A549 (cell line): ENCODE measurements around the gene UBXN10. TPM values are rescaled to one million over a fixed set of nuclear protein-coding genes. Genes with fewer than 3 reads are reported as not detected.

Source experiments
- ATAC-seq, 2 experiments: fragments of 200-7000 bp in 1 of 2; fragments of >200 bp in 1 of 2; cut with Nextera tagmentation in 1 of 2; cut with Tn5 transposase in 1 of 2; 3 replicates each; pipeline versions ENCODE4 v1.8.0 to v1.9.1; 2018 to 2020; ENCODE audit warnings: mild to moderate bottlenecking in 1 of 2, moderate library complexity in 1 of 2
- CTCF ChIA-PET: fragments of 300-600 bp; sonication (Branson Sonifier 250); formaldehyde crosslinking; extraction: SDS; loops from one replicate; lab custom pipeline; 2021; ENCODE audit warnings: antibody characterized with exemption, inconsistent platforms; lab: Yijun Ruan, JAX
- POLR2A ChIA-PET: fragments of 350-600 bp; formaldehyde crosslinking; extraction: SDS; loops from one replicate; lab custom pipeline; 2021; ENCODE audit warnings: antibody characterized with exemption, inconsistent platforms; lab: Yijun Ruan, JAX
- DNase-seq, 2 experiments: peaks; one replicate each; pipeline versions ENCODE4 v3.0.0 to v3.0.0-alpha.2; 2011 to 2016; ENCODE audit warnings: low read depth in 1 of 2, low spot score in 1 of 2
- FAIRE-seq: peaks from 2 replicates; lab custom pipeline; 2011; peaks lifted over from hg19 to GRCh38; lab: Jason Lieb, UNC
- H3K27ac ChIP-seq, 2 experiments: fragments of >200 bp; sonication (Bioruptor Twin); formaldehyde crosslinking; 3 replicates each; pipeline ENCODE4 v1.5.1; 2016 to 2017
- H3K4me1 ChIP-seq: fragments of >200 bp; sonication (Bioruptor Twin); formaldehyde crosslinking; 3 replicates; pipeline ENCODE4 v1.6.1; 2016
- H3K4me2 ChIP-seq: fragments of >200 bp; sonication (Bioruptor Twin); formaldehyde crosslinking; 3 replicates; pipeline ENCODE4 v1.6.1; 2016
- H3K4me3 ChIP-seq: fragments of >200 bp; sonication (Bioruptor Twin); formaldehyde crosslinking; 3 replicates; pipeline ENCODE4 v1.5.1; 2016
- H3K9me3 ChIP-seq: fragments of >200 bp; sonication (Bioruptor Twin); formaldehyde crosslinking; 3 replicates; pipeline ENCODE4 v1.6.1; 2016
- BHLHE40 ChIP-seq: IDR thresholded peaks from 2 replicates; pipeline ENCODE4 v1.6.1; 2012; ENCODE audit warnings: low read depth, low read length, inconsistent platforms
- CEBPB ChIP-seq, 2 experiments: fragments of >200 bp in 1 of 2; sonication (Bioruptor Twin) in 1 of 2; formaldehyde crosslinking in 1 of 2; IDR thresholded peaks; 2 replicates each; pipeline ENCODE4 v1.6.1; 2012 to 2016
- CHD2 ChIP-seq: fragments of 150-350 bp; IDR thresholded peaks from 2 replicates; pipeline ENCODE4 v1.6.1; 2014; ENCODE audit warnings: low read length; ENCODE audit not compliant: partially characterized antibody
- CHD4 ChIP-seq: fragments of 200-600 bp; sonication (generic); IDR thresholded peaks from 2 replicates; pipeline ENCODE4 v1.6.1; 2016; ENCODE audit warnings: antibody characterized with exemption, mild to moderate bottlenecking, borderline replicate concordance
- EHF ChIP-seq: fragments of 250-450 bp; sonication (Bioruptor Pico); IDR thresholded peaks from 2 replicates; pipeline ENCODE4 v1.5.0; 2020; ENCODE audit warnings: mild to moderate bottlenecking
- ESRRA ChIP-seq: fragments of 150-350 bp; IDR thresholded peaks from 2 replicates; pipeline ENCODE4 v1.6.1; 2014; ENCODE audit warnings: mild to moderate bottlenecking, low read length, borderline replicate concordance
- FOXS1 ChIP-seq: fragments of 250-450 bp; sonication (Bioruptor Pico); IDR thresholded peaks from 2 replicates; pipeline ENCODE4 v1.5.0; 2020; ENCODE audit warnings: mild to moderate bottlenecking, moderate library complexity
- HOXB5 ChIP-seq: fragments of 250-450 bp; sonication (Bioruptor Pico); IDR thresholded peaks from 2 replicates; pipeline ENCODE4 v1.5.0; 2020; ENCODE audit warnings: mild to moderate bottlenecking, moderate library complexity
- MYC ChIP-seq: IDR thresholded peaks from 2 replicates; pipeline ENCODE4 v1.6.1; 2012; ENCODE audit warnings: mild to moderate bottlenecking, inconsistent platforms, low read length, improper control_type of control experiment, borderline replicate concordance
- PHF8 ChIP-seq: fragments of 200-600 bp; sonication (generic); IDR thresholded peaks from 2 replicates; pipeline ENCODE4 v1.6.1; 2016; ENCODE audit warnings: low read depth, mild to moderate bottlenecking, antibody characterized with exemption, moderate library complexity, borderline replicate concordance
- POLR2A ChIP-seq: IDR thresholded peaks from 2 replicates; pipeline ENCODE4 v1.6.1; 2012; ENCODE audit warnings: mild to moderate bottlenecking, low read length
- RAD21 ChIP-seq, 2 experiments: fragments of >200 bp in 1 of 2; sonication (Bioruptor Twin) in 1 of 2; formaldehyde crosslinking in 1 of 2; IDR thresholded peaks in 1 of 2; conservative IDR thresholded peaks in 1 of 2; 2 replicates in 1 of 2; 3 replicates in 1 of 2; pipeline ENCODE4 v1.6.1; 2012 to 2018; ENCODE audit warnings: inconsistent platforms in 1 of 2
- RARB ChIP-seq: fragments of 250-450 bp; sonication (Bioruptor Pico); IDR thresholded peaks from 2 replicates; pipeline ENCODE4 v1.8.0; 2021; ENCODE audit warnings: mild to moderate bottlenecking, moderate library complexity
- RCOR1 ChIP-seq: fragments of 150-350 bp; IDR thresholded peaks from 2 replicates; pipeline ENCODE4 v1.6.1; 2014; ENCODE audit warnings: antibody characterized with exemption, low read length, low read depth
- SMC3 ChIP-seq: fragments of >200 bp; sonication (Bioruptor Twin); formaldehyde crosslinking; IDR thresholded peaks from 3 replicates; pipeline ENCODE4 v1.6.1; 2018; ENCODE audit warnings: inconsistent platforms
- SREBF2 ChIP-seq: fragments of 450-650 bp; IDR thresholded peaks from 2 replicates; pipeline ENCODE4 v1.6.1; 2014; ENCODE audit warnings: mild to moderate bottlenecking, moderate library complexity
- ZC3H11A ChIP-seq: fragments of 450-650 bp; IDR thresholded peaks from 2 replicates; pipeline ENCODE4 v1.6.1; 2014; ENCODE audit warnings: antibody characterized with exemption, mild to moderate bottlenecking
- WGBS: methylation state at CpG from one replicate; pipeline ENCODE4 v1.1.6; 2017; ENCODE audit errors: missing lambda C conversion rate; 5-methylcytosine and 5-hydroxymethylcytosine counted together
- polyA plus RNA-seq, 4 experiments: library from polyadenylated mRNA; depleted of rRNA in 3 of 4; stranded (reverse); fragments of >200 nt; fragmentation: RNase III in 1 of 4; extraction: RNeasy Plus Mini Kit Qiagen cat#74134 plus additional on column Dnase treatment in 1 of 4; gene quantifications; 2 replicates in 3 of 4; 3 replicates in 1 of 4; pipeline ENCODE4 v1.2.3, GENCODE V29; 2011 to 2017
- TF ChIP-seq, protein P1 (sequence below): fragments of >200 bp; sonication (Bioruptor Twin); formaldehyde crosslinking; IDR thresholded peaks from 3 replicates; pipeline ENCODE4 v1.5.1; 2016
- TF ChIP-seq, protein P2 (sequence below): fragments of >200 bp; sonication (Bioruptor Twin); formaldehyde crosslinking; IDR thresholded peaks from 3 replicates; pipeline ENCODE4 v1.6.1; 2016
- TF ChIP-seq, protein P3 (sequence below): fragments of 250-450 bp; sonication (Bioruptor Pico); IDR thresholded peaks from 2 replicates; pipeline ENCODE4 v1.5.0; 2020; ENCODE audit warnings: low read depth, mild to moderate bottlenecking, moderate library complexity

Gene UBXN10
- polyA plus RNA-seq, 2 of the 4 experiments (the other 2 are of a cell fraction): not detected

DNA sequence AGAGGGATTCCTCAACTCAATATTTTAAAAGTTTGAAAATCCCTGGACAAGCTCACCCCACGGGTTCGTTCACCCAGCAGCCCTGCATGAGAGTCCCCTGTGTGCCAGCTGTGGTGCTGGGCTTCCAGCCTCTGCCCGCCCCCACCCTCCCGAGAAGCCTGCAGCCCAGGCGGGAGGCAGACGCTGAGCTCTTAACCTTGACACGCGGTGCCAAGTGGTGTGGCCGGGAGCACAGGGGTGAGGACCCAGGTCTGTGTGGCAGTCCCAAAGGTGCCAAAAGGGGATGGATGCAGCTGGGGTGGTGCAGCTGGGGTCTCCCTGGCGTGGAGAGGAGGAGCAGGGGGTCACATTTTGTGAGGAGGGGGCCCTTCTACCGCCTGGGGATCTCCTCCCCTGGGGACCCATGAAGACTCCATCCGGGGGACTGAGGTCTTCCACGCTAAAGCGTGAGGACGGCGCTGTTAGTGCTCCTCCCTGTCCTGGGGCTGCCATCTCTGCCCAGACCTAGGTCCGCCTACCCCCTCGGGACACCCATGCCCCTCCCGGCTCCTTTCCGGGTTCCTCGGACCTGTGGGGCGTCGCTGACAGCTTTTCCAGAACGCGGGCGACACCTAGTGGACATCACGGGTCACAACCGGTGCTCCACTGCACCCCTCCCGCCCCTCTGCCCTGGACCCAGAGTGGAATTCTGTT, 33.8 kb upstream of the UBXN10 start:
- peak overlapping the region; percentile 75 to 77 for H3K27ac ChIP-seq
- 0% methylated on average over 3 of the region's 29 CpGs for WGBS
- H3K4me3 ChIP-seq: peak overlapping the region; percentile 50
- no peak for FAIRE-seq
- peak; percentile 93 for TF ChIP-seq SMC3
- TF ChIP-seq, protein P1, sequence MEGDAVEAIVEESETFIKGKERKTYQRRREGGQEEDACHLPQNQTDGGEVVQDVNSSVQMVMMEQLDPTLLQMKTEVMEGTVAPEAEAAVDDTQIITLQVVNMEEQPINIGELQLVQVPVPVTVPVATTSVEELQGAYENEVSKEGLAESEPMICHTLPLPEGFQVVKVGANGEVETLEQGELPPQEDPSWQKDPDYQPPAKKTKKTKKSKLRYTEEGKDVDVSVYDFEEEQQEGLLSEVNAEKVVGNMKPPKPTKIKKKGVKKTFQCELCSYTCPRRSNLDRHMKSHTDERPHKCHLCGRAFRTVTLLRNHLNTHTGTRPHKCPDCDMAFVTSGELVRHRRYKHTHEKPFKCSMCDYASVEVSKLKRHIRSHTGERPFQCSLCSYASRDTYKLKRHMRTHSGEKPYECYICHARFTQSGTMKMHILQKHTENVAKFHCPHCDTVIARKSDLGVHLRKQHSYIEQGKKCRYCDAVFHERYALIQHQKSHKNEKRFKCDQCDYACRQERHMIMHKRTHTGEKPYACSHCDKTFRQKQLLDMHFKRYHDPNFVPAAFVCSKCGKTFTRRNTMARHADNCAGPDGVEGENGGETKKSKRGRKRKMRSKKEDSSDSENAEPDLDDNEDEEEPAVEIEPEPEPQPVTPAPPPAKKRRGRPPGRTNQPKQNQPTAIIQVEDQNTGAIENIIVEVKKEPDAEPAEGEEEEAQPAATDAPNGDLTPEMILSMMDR: peak; percentile 78
- no peak for TF ChIP-seq HOXB5
- peak; percentile 88 to 92 for TF ChIP-seq RAD21 (conservative IDR thresholded peaks at IDR 0.05 in 1 of 2, IDR thresholded peaks at IDR 0.05 in 1 of 2)
- H3K4me2 ChIP-seq: peak overlapping the region; percentile 99
- H3K9me3 ChIP-seq: no peaks in the 10 kb centered on the region
- peak; percentile 69 to 81 for DNase-seq
- CTCF ChIA-PET: interaction anchor here (0.6 to 8.5 kb wide), 34 partner anchors 8 to 490 kb away, joined by 3 to 125 read pairs (median 4); partner anchors contain the start of gene PLA2G2E
- 0 out of 3 replicates have a peak, but pooled peaks cover 10% of the 10 kb centered on the region for H3K4me1 ChIP-seq
- ATAC-seq: peak; percentile 92 to 98
- POLR2A ChIA-PET: no interaction called here

DNA sequence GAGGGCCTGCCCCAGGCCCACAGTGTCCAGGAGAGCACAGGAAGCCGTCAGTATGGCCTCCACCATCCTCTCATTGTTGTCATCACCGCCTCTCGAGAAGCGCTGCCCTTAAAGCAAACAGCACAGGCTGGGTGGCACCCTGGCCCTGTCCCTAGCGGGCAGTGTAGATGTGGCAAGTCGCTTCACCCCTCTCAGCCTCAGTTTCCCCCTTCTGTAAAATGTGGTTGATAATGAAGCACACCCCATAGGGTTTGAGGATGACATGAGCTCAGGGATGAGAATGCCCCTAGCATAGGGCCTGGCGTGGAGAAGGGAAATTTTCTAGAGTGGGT, 33.3 kb upstream of the UBXN10 start:
- Histone ChIP-seq H3K4me1 (0 out of 3 replicates have a peak, but pooled peaks cover 10% of the 10 kb centered on the region), H3K27ac (peak overlapping the region; percentile 75 to 77; a peak in 2 of 6 replicates), H3K4me3 (no peak overlapping the region; the same call in 2 of the 3 replicates), H3K9me3 (no peaks in the 10 kb centered on the region), H3K4me2 (peak overlapping the region; percentile 99; the same call in 1 of the 3 replicates)
- WGBS: 59% methylated on average over 5 of the region's 7 CpGs
- TF ChIP-seq SREBF2 (no peak), CHD4 (no peak), ZC3H11A (no peak), MYC (no peak), RARB (no peak), BHLHE40 (no peak), EHF (CRISPR knock-in tag) (no peak), POLR2A (no peak), CEBPB (IDR thresholded peaks at IDR 0.05) (no peak), PHF8 (no peak), ESRRA (no peak), RCOR1 (no peak), FOXS1 (CRISPR knock-in tag) (no peak)
- TF ChIP-seq, protein P2, sequence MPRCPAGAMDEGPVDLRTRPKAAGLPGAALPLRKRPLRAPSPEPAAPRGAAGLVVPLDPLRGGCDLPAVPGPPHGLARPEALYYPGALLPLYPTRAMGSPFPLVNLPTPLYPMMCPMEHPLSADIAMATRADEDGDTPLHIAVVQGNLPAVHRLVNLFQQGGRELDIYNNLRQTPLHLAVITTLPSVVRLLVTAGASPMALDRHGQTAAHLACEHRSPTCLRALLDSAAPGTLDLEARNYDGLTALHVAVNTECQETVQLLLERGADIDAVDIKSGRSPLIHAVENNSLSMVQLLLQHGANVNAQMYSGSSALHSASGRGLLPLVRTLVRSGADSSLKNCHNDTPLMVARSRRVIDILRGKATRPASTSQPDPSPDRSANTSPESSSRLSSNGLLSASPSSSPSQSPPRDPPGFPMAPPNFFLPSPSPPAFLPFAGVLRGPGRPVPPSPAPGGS: no peak
- TF ChIP-seq, protein P3, sequence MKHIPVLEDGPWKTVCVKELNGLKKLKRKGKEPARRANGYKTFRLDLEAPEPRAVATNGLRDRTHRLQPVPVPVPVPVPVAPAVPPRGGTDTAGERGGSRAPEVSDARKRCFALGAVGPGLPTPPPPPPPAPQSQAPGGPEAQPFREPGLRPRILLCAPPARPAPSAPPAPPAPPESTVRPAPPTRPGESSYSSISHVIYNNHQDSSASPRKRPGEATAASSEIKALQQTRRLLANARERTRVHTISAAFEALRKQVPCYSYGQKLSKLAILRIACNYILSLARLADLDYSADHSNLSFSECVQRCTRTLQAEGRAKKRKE (CRISPR knock-in tag): no peak
- DNase-seq (no peak), ATAC-seq (no peak), FAIRE-seq (no peak)
- POLR2A ChIA-PET: no interaction called here
- CTCF ChIA-PET: interaction anchor here (0.6 to 8.5 kb wide), 34 partner anchors 9 to 490 kb away, joined by 3 to 125 read pairs (median 4); partner anchors contain the start of genes OTUD3 and PLA2G2E

DNA sequence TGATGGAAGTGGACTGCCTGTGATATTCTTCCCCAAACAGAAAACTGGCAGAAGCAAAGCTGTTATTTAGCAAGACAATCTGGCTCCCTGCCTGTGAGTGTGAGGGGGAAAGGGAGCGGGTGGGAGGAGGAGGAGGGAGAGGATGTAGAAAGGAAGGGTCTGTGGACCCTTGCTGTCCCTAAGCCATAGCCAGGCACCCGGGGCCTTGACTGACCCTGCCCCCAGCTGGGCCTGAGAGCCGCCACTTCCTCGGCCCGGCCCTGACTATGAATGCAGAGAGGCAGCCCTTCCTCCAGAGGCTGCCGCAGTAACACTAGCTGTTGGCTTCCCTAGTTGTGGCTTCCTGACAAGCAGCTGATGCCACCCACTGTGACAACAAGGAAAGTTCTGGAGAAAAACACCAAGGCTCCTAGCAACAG, 32.9 kb upstream of the UBXN10 start:
- H3K27ac ChIP-seq: peak overlapping the region in 1 of 2 experiments; percentile 75; a peak in 2 of 6 replicates
- CTCF ChIA-PET: interaction anchor here (0.7 to 8.5 kb wide), 26 partner anchors 9 to 387 kb away, joined by 3 to 125 read pairs (median 4); partner anchors contain the start of genes OTUD3 and PLA2G2E
- 0 out of 3 replicates have a peak, but pooled peaks cover 10% of the 10 kb centered on the region for H3K4me1 ChIP-seq
- TF ChIP-seq CHD2: no peak
- H3K4me3 ChIP-seq: no peak overlapping the region
- H3K9me3 ChIP-seq: no peaks in the 10 kb centered on the region
- DNase-seq: peak in 1 of 2 experiments; percentile 11
- POLR2A ChIA-PET: no interaction called here
- 50% methylated on average over 2 of the region's 6 CpGs for WGBS
- no peak for FAIRE-seq
- no peak overlapping the region for H3K4me2 ChIP-seq
- no peak for ATAC-seq
